HG03354 (cell line): ENCODE measurements around the gene PES1.
"Not testable (repeated sequence)": the region's sequence is repeated elsewhere in the genome, so short reads cannot be mapped to it uniquely, and the experiment has no call there.

ENCODE experiments used
- ATAC-seq: cut with Tn5 transposase; IDR thresholded peaks from one replicate; pipeline ENCODE4 v1.9.1; 2021; ENCODE audit warnings: mild to moderate bottlenecking; ENCODE audit not compliant: unreplicated experiment, poor library complexity, severe bottlenecking

The PES1 gene

DNA sequence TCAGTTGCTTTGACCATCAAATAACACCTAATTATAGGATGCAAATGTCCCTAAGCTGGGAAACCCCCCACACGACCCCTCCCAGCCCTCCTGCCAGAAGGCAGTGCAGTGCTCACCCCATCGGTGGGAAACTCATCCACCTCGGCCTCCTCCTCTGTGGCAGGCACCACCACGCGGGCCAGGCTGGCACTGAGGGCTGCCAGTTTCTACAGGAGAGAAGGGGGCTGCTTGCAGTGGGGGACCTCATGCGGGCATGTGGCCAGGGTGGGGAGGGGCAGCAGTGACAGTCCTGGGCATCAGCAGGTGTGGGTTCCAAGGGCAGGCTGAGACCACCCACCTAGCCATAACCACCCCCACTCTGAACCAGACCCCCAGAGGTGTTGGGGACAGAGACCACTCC lies 10.8 kb downstream of the PES1 start:
- no peak for ATAC-seq

DNA sequence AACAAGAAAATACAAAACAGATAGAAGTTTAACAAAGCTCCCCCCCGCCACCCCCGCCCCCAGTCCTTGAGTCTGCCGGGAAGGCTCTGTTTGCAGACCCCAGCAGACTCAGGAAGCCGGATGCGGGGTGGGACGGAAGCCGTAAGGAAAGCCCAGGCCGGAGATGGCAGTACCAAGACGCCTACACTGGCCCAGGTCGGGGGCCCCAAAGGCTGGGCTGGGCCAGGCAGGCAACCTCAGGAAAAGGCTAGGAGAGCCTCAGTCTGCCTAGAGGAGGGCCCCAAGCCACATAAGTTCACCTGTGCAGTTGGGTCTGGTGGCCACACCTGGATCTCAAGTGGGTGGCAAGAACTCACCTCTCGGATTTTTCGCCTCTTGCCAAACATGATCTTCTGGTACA lies 13.2 kb downstream of the PES1 start:
- no peak for ATAC-seq

DNA sequence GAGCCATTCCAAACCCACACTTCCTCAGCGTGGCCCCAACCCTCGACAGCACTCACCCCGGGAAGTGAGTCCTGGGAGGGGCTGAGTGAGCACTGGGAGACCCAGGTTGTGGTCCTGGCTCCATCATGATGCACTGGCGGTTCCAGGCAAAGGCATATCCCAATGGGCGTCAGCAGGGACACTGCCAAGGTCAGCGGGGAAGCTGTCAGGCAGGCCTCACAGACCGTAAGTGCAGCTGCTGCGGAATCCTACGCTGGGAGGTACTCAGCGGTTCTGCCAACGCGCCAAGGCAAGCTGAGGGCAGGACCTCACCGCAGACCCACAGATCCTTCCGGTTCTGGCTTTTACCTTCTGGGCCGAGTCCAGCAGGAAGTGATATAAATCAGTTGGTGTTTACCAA lies 15.9 kb downstream of the PES1 start:
- ATAC-seq = no peak

DNA sequence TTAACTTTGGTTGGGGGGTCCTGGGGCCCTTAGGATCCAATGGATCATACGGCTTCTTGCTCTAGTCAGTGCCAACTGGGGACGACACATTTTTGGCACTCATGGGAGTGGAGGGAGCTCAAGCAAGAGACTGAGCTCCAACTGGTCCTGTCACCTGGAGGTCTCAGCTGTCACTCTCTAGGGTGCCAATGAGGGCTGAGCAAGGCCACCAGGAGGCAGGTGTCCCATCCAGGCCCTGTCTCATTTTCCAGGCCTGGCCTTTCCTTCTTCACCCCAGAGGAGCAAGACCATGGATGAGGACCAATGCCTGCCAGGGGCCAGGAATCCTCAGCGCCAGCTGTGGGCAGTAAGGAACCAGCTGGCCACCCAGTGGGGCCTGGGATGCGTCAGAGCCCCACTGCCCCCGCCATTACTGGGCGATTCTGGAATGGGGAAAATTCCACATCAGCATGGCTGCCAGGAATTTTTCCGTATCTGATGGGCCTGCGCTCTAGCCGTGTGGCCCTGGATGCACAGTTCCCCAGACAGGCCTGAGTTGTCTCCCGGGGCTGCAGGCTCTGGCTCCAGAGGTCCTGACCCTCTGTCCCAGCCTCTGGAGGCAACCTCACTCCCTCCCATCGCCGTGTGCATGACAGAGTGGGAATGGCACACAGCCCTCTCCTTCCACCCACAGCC lies 16.6 kb downstream of the PES1 start:
- no peak for ATAC-seq

DNA sequence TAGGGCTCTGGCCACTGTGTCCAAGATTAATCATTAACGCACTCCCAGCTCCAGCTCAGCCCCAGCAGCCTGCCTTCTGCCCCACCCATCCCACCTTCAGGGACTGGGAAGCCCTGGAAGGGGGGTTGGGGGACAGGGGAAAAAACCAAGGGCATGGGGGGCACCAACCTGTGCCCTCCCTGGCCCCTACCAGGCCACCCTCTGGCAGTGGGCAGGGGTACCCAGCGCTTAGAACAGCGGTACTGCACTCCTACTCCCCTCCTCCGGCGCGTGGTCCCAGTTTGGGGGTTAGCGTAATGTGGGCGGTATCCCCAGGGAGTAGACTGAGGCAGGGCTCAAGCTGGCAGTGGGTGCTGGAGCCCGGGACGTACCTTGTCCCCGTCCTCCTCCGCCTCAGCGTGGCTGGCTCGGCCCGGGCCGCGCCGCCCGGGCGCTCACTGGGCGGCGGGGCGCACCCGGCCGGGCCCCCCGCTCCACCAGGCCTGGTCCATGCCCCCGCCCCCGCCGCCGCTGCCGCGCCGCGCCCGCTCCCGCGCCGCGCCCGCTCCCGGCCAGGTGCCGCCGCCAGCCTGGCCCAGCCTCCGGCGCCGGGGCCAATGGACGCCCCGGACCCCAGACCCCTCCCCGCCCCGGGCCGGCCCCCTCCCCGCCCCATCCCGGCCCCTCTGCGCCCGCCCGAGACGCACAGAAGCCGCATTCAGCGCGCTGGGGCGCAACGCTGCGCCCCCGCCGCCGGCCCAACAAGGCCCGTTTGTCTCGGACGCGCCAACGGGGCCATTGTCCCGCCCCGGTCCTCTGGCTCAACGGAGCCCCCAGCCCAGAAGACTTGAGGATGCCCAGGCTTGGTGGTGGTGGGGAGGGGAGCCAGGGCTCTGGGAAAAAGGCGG lies 17.4 kb downstream of the PES1 start, which contains the start of gene GAL3ST1:
Gene GAL3ST1, minus strand, starts transcription at position 571 of the 887 bp plus-strand sequence. CDS start 17,273 bp downstream, outside the sequence.
- no peak for ATAC-seq

DNA sequence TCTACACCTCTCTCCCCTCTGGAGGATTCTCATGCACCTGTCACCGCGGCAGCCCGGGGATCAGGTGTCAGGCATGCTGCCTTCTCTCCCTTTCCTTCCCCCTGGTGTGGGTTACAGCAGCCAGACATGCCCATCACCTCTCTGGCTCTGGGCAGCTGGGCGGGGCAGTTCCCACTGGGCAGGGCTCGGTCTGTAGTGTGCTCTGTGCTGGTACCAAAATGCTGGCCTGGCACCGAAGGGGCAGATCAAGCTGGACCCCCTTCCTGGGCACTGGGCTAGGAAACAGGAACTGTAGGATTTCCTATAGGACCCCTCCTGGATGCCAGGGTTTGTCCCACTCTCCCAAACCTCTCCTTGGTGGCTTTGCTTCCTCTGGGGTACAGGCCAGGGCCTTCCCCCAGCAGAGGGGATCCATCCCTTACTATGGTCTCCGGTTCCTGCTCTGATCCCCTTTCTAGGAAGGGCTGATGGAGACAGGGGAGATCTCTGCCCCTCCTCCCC lies 18.1 kb downstream of the PES1 start:
- no peak for ATAC-seq

DNA sequence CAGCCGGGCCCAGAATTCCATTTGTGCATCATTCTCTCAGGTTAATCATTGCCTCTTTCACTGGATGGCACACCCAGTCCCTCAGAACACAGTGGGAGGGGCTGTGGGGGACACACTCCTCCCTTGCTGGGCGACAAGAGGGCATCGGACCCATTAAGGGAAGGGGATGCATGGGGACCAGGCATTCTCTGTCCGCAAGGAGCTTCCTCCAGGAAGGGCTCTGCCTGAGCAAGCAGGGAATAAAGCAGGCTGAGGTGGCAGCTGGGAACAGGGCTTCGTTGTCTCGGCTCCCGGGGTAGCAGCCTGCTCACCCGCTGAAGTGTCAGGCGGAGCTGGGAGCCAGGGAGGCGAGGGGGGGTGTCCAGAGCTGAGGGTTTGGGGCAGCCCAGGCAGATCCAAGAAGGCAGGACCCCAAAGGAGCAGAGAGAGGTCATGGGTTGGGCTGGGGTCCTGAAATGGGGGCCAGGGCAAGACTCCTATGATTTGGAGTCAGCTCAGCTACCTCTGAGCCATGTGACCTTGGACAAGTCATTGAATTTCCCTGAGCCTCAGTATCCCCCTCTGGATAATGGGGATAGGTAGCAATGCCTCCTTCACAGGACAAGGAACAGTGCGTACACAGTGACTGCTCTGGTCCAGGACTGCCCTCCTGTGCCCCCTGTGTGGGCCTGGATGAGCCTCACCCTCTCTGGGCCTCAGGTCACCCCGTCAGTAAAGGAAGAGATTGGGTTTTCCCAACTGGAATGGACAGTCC lies 18.7 kb downstream of the PES1 start:
- ATAC-seq = no peak

DNA sequence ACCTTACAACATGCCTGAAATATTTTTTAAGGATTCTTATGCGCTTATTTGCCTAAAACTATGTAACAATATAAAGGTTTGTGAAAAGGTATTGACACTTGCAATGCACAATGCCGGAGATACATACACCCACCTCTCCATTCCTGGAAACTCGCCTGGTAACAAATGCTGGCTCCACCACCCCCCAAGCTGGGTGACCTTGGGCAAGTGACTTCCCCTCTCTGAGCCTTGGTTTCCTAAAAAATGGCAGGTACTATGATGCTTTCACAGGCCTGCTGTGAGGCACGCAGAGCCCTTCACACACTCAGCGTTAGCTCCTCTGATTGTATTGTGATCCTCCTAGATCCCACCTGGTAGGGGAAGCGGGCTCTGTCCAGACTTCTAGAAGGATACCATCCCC lies 19.5 kb downstream of the PES1 start:
- no peak for ATAC-seq

DNA sequence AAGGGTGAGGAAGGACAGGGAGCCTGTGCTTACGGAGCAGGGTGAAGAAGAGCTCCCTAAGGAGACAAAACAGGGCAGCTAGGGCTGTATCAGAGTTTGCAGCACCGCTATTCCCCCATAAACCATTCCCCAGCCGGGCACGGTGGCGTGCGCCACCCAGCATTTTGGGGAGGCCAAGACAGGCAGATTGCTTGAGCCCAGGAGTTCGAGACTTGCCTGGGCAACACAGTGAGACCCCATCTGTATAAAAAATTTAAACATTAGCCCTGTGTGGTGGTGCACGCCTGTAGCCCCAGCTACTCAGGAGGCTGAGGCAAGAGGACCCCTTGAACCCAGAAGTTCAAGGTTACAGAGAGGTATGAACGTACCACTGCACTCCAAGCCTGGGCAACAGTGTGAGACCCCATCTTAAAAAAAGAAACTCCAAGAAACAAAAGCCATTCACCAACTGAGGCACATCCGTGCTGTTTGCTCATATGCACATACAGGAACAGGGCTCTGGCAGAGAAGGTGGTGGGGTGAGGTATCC lies 22.0 kb downstream of the PES1 start:
- ATAC-seq = no peak

DNA sequence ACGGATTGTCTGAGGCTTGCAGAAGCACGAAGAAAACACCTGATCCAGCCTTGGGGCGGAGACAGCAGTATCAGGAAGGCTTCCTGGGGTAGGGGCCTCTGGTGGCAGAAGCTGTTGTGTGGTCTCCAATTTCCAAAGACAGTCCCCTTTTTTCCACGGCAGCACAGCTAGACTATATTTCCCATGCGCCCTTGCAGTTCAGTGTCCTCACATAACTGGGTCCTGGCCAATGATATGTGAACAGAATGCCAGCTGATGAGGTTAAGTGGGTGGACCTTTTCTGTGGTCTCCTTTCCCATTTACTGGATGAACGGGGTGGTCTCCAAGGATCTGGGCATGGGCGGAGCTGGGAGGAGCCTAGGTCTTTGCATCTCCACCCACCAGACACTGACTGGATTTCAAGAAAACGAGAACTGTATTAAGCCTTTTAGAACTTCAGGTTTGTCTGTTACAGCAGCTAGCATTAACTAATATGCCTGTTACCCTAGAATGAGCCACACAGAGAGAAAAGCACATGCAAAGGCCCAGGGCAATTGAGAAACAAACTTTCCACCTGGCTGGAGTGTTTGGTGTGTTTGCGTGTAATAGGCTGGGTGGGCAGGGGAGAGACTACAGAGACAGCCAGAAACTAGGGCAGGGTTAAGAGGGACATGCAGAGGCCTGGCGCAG lies 23.4 kb downstream of the PES1 start:
- ATAC-seq = no peak

DNA sequence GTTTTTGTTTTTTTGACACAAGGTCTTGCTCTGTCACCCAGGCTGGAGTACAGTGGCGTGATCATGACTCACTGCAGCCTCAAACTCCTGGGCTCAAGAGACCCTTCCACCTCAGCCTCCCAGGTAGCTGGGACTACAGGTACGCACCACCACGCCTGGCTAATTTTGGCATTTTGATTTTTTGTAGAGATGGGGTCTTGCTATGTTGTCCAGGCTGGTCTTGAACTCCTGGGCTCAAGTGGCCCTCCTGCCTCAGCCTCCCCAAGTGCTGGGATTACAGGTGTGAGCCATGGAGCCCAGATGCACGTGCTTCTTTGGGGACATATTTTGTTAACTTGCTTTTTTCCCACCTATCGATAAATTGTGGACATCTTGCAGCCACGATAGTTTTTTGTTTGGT lies 24.4 kb downstream of the PES1 start:
- not testable (repeated sequence) for ATAC-seq

DNA sequence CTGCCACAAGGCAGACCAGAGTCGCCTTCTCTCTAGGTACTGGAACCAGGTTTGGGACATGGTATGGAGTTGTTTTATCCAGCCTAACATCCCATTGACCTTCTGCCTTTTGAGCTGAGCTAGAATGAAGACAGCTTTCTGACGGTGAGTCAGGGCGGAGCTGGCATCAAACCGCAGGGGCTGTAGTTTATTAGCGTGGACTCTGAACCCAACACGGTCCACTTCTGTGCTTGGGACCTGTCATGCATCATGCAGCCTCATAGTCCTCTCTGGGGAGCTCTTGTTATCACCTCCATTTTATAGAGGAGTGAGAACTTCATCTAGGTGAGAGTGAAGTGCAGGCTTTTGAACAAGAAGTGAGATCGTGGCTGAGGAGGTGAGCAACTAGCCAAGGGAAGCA lies 25.6 kb downstream of the PES1 start:
- ATAC-seq = no peak

DNA sequence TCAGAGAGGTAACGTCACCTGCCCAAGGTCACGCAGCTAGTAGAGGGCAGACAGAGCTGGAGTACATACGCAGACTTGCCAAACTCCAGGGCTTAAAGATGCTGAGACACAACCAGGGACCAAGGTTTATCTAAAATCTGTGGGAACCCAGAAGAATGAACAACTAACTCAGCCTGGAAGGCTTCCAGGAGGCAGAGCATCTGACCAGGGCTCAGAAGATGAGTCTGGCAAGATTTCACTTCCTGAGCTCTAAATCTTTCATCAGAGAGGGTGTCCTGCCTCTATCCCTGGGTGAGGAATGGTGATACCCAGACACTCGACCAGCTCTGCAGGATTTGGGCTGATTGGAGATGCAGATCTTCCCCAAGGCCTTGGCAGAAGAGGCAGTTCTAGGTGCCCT lies 26.4 kb downstream of the PES1 start:
- no peak for ATAC-seq

DNA sequence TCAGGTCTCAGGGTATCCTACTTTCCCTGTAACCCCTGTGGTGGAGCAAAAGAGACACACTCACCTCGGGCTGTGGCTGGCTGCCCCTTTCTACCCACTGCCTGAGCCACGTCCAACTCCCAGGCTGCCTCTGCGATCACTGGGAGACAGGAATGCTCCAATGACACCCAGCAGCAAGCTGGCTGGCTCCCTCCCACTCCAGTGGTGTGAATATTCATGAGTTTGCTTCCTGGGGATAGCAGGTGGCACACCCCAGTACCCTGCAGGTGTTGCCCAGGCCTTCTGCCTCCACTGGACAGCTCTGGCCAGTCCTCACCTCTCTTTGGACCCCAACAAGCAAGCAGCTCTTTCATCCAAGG lies 27.0 kb downstream of the PES1 start:
- ATAC-seq = no peak

DNA sequence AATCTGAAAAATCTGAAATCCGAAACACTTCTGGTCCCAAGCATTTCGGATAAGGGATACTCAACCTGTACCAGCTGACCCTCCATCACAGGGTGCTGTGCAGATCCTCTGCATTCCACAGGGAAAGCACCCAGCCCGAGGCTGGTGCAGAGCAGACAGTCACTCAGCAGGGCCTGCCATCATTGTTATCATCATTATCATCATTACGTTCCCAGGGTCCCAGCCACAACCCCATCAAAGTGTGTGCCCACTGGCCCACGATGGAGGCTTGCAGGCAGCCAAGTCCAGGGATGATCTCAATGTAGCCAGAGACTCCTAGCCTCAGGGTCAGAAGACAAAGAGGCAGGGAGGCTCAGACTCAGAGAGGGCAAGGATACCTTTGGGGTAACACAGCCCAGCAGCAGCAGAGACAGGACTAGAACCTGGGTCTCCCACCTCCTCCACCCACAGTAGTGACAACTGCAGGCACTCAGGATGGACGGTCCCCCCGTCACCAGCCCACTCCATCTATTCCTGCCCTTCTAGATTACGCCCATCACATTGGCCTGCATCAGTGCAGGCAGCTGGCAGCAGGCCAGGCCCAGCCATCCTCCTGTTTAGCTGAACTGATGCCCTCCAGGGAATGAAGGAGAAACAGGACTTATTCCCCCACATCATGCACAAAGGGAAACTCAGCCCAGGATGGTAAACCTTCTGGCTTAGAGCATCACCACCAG lies 27.5 kb downstream of the PES1 start:
- ATAC-seq = no peak

DNA sequence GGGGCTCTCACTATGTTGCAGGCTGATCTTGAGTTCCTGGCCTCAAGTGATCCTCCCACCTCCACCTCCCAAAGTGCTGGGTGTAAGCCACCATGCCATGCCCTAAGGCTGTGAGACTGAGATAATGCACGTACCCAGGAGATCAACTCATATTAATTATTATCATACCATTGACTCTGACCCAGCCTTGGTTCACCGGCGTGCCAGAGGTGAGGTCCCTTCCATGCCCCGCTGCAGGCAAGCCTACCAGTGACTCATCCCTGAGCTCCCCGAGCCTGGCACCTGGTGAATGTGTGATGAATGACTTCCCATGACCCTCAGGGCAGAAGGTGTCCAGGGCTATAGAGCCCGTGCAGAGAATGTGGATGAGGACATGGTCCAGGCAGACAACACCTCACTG lies 29.3 kb downstream of the PES1 start:
- ATAC-seq = no peak

DNA sequence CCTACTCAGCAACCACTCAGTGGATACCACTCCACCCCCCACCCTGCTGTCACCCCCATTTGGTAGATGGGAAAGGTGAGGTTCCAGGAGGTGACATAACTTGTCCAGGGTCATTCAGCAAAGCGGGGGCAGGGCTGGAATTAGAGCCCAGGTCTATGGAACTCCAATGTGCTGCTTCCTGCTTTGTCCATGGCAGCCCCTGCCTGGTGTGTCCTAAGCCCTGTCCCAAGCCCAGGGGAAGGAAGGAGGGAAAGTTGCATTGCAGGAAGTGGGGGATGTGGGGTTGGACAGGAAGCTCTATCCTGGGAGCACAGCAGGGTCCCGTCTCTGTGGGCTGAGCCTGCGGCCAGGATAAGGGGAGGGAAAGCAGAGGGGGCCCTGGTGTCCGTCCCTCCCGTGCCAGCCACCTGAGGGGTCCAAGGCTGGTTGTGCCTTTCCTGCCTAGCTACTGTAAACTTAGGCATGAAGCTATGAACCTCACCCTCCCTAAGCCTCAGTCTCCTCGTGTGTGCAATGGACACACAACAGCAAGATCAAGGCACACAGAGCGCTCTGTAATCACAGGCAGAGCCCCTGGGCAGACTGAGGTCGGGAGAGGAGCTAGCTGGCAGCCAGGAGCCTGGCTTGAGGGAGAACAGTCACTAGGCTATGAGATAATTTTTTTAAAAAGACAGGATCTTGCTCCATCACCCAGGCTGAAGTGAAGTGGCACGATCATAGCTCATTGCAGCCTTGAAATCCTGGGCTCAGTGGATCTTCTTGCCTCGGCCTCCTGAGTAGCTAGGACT lies 30.1 kb downstream of the PES1 start:
- no peak for ATAC-seq

DNA sequence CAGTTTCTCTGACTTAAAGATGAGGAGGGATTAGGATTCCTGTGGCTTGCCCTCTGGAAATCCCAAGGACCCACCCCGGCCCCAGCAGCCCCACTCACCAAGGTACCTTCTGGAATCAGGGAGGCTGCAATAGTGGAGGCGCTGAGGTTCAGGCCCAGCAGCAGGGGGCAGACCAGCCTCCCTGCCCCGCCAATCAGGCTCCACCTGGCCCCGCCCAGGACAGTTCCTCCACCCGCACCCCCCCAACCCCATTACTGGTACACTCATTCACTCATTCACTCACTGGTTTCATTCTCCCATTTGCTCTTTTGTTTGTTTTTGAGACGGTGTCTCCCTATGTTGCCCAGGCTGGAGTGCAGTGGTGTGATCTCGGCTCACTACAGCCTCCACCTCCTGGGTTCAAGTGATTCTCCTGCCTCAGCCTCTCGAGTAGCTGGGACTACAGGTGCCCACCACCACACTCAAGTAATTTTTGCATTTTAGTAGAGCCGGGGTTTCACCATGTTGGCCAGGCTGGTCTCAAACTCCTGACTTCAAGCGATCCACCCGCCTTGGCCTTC lies 31.0 kb downstream of the PES1 start:
- ATAC-seq = not testable (repeated sequence)
